HEK293T (cell line): ENCODE results near the gene CCDC92.

ENCODE experiments used
- CTCF ChIA-PET: fragments of 350-600 bp; formaldehyde crosslinking; extraction: SDS; loops from one replicate; lab custom pipeline; 2021; ENCODE audit warnings: antibody characterized with exemption, inconsistent platforms; lab: Yijun Ruan, JAX
- POLR2A ChIA-PET: fragments of 350-600 bp; formaldehyde crosslinking; extraction: SDS; loops from one replicate; lab custom pipeline; 2020; ENCODE audit warnings: antibody characterized with exemption, inconsistent platforms; lab: Yijun Ruan, JAX
- DNase-seq: peaks from one replicate; pipeline ENCODE4 v3.0.0; 2012; ENCODE audit warnings: mixed read lengths; ENCODE audit errors: extremely low spot score
- ARNT ChIP-seq: fragments of 450-650 bp; IDR thresholded peaks from 2 replicates; pipeline ENCODE4 v1.6.1; 2017; ENCODE audit warnings: mild to moderate bottlenecking
- BHLHE40 ChIP-seq: fragments of 450-650 bp; IDR thresholded peaks from 2 replicates; pipeline ENCODE4 v1.6.1; 2016; ENCODE audit warnings: mild to moderate bottlenecking, moderate library complexity, borderline replicate concordance
- CTBP1 ChIP-seq: fragments of 450-650 bp; IDR thresholded peaks from 2 replicates; pipeline ENCODE4 v1.6.1; 2016; ENCODE audit warnings: borderline replicate concordance
- ELF4 ChIP-seq: fragments of 450-650 bp; IDR thresholded peaks from 2 replicates; pipeline ENCODE4 v1.6.1; 2017; ENCODE audit warnings: antibody characterized with exemption
- FOXA1 ChIP-seq: fragments of 450-650 bp; IDR thresholded peaks from 2 replicates; pipeline ENCODE4 v1.6.1; 2016; ENCODE audit warnings: mild to moderate bottlenecking
- FOXK2 ChIP-seq: fragments of 450-650 bp; IDR thresholded peaks from 2 replicates; pipeline ENCODE4 v1.6.1; 2016; ENCODE audit warnings: mild to moderate bottlenecking
- FOXM1 ChIP-seq: fragments of 450-650 bp; IDR thresholded peaks from 2 replicates; pipeline ENCODE4 v1.6.1; 2017; ENCODE audit warnings: mild to moderate bottlenecking, borderline replicate concordance
- HDGF ChIP-seq: fragments of 450-650 bp; IDR thresholded peaks from 2 replicates; pipeline ENCODE4 v1.6.1; 2017; ENCODE audit warnings: antibody characterized with exemption, borderline replicate concordance
- L3MBTL2 ChIP-seq: fragments of 450-650 bp; conservative IDR thresholded peaks from 2 replicates; pipeline ENCODE4 v1.6.1; 2016; ENCODE audit warnings: mild to moderate bottlenecking
- LEF1 ChIP-seq: fragments of 450-650 bp; IDR thresholded peaks from 2 replicates; pipeline ENCODE4 v1.6.1; 2017; ENCODE audit warnings: mild to moderate bottlenecking, borderline replicate concordance
- NFRKB ChIP-seq: fragments of 450-650 bp; IDR thresholded peaks from 2 replicates; pipeline ENCODE4 v1.6.1; 2016; ENCODE audit warnings: mild to moderate bottlenecking, moderate library complexity
- SP1 ChIP-seq: fragments of 450-650 bp; IDR thresholded peaks from 2 replicates; pipeline ENCODE4 v1.6.1; 2017
- SUZ12 ChIP-seq: fragments of 450-650 bp; IDR thresholded peaks from 2 replicates; pipeline ENCODE4 v1.6.1; 2016; ENCODE audit warnings: mild to moderate bottlenecking
- TARDBP ChIP-seq: fragments of 450-650 bp; IDR thresholded peaks from 2 replicates; pipeline ENCODE4 v1.6.1; 2016
- ZNF384 ChIP-seq: fragments of 450-650 bp; IDR thresholded peaks from 2 replicates; pipeline ENCODE4 v1.6.1; 2016
- TF ChIP-seq, protein P1 (sequence below): fragments of 450-650 bp; IDR thresholded peaks from 2 replicates; pipeline ENCODE4 v1.6.1; 2016

CCDC92 gene

DNA sequence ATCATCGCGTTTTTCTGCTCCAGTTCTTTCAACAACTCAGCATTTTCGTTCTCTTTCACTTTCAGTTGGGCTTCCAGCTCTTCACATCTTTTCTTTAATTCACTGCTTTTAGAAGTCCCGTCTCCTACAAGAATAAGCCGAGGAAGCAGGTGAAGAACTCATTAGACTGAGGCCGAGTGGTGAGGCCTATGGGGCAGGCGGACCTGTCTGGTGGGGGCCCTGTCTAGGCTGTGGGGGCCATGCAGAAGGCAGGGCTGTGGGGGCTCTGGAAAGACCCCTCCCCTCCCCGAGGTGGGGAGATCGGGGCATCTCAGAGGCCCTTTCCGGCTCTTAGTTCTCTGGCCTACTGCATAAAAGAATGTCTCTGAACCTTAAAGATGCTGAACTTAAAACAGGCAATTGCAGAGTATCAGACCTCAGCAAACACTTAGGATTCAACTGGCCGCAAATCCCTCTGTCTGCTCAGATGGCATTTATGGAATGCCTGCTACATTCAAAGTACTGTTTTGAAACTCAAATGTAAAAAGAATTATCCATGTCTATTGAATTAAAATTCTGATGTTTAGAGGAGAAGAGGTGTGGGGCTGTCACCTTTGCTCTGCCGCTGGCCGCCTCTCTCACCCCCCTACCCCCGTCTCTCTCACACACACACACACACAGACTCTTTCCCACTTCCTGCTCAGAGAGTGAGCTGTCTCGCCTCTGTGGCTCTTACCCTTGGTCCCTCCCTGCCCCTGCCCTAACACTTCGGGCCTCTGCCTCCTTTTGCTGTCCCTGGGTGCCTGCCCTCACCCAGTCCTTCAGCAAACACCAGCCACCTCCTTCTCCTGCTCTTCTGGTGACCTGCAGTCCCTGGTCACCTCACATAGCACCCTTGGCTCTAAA lies 34.7 kb downstream of the CCDC92 start:
- TF ChIP-seq CTBP1 = no peak
- no peak for TF ChIP-seq FOXA1
- TF ChIP-seq, protein P1, sequence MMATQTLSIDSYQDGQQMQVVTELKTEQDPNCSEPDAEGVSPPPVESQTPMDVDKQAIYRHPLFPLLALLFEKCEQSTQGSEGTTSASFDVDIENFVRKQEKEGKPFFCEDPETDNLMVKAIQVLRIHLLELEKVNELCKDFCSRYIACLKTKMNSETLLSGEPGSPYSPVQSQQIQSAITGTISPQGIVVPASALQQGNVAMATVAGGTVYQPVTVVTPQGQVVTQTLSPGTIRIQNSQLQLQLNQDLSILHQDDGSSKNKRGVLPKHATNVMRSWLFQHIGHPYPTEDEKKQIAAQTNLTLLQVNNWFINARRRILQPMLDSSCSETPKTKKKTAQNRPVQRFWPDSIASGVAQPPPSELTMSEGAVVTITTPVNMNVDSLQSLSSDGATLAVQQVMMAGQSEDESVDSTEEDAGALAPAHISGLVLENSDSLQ = no peak
- ChIA-PET POLR2A (interaction anchor here (0.9 kb wide), 1 partner anchor 11 kb away, joined by 3 read pairs; no protein-coding TSS in a partner anchor), CTCF (no interaction called here)
- DNase-seq = no peak

DNA sequence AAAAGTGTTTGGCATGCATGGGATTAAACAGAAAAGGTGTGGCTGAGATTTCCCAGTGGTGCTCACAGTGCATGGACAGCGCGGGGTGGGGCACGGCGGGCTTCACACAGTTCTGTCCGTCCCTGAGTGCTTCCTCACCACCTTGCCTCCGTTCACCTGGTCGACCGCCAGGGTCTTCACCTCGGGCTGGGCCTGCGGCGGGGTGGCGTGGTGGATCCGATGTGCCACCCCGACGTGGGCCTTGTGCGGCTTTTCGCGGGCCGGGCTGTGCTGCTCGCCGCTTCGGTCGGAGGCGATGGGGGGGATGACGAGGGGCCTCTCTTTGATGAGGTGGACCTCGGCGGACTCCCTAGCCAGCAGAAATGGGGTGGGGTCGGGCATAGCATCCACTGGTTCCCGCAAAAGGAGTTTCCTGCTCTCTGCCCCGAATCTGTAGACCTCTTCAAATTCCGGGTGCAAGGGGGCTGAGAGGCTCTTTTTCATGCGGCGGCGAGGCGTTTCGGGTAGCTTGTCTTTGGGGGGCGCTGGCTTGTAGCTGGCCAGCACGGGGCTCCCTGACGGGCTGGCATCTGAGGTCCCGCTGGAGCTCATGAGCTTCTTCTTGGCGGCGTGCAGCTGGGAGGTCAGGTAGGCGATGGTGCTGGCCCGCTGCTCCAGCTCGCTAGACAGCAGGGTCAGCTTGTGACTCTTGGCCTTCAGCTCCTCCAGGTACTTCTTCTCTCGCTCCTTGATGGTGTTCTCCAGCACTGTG lies 35.5 kb downstream of the CCDC92 start:
- ChIA-PET CTCF (no interaction called here), POLR2A (interaction anchor here (0.9 kb wide), 1 partner anchor 10 kb away, joined by 3 read pairs; no protein-coding TSS in a partner anchor)
- DNase-seq = no peak
- no peak for TF ChIP-seq SUZ12
- no peak for TF ChIP-seq FOXM1
- no peak for TF ChIP-seq CTBP1
- TF ChIP-seq SP1 = no peak
- TF ChIP-seq, protein P1 = no peak
- TF ChIP-seq HDGF = no peak
- no peak for TF ChIP-seq FOXA1
- TF ChIP-seq BHLHE40 = no peak
- no peak for TF ChIP-seq ELF4
- TF ChIP-seq NFRKB = no peak
- TF ChIP-seq ZNF384 = no peak

DNA sequence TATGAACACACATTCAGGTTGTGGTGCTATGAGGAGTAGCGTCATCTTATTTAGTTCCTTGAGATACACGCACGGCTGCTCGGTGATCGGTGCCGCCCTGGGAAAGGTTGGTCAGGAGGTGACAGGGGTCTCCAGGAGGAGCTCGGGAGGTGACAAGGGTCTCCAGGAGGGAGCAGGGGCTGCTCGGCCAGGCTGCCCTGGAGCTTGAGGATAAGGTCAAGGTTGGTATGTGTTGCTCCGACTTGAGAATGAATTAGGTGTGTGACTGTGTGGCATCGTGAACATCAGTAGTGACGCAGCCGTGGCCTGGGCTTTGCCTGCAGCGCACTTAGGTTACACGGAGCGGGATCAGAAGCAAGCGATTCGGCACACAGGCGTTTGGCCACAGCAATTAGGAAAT lies 36.2 kb downstream of the CCDC92 start:
- CTCF ChIA-PET = no interaction called here
- POLR2A ChIA-PET = no interaction called here

DNA sequence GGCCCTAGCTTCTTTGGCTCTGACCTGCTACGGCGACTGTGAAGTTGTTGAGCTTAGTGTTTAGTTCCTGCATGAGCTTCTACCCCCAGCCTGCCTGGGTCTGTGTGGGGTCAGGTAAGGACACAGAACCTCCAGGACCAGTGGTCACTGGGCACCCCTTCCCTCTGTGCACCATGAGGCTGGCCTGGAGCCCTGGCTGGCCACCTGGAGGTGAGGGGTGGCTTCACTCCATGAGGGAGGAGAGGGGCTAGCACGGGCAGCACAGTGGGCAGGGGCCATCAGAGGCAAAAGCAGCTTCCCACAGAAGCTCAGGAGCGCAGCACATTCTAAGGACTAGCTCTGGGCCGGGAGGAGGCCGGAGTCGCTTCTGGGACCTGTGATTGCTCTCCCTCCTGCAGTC lies 36.7 kb downstream of the CCDC92 start:
- no peak for TF ChIP-seq LEF1
- no peak for TF ChIP-seq FOXA1
- no peak for TF ChIP-seq CTBP1
- TF ChIP-seq NFRKB = no peak
- TF ChIP-seq SUZ12 = no peak
- no peak for TF ChIP-seq ZNF384
- no peak for TF ChIP-seq SP1
- TF ChIP-seq ARNT = no peak
- no peak for TF ChIP-seq FOXM1
- no peak for TF ChIP-seq TARDBP
- TF ChIP-seq BHLHE40 = no peak
- TF ChIP-seq, protein P1 = no peak
- TF ChIP-seq ELF4 = no peak
- TF ChIP-seq FOXK2 = no peak
- no peak for TF ChIP-seq L3MBTL2
- no peak for TF ChIP-seq HDGF
- no peak for DNase-seq
- ChIA-PET POLR2A (no interaction called here), CTCF (no interaction called here)

More for the DNA sequence above, 36.2 kb downstream of the CCDC92 start:
- DNase-seq = no peak
- TF ChIP-seq SP1 (no peak), CTBP1 (no peak), TARDBP (no peak), FOXM1 (no peak), L3MBTL2 (no peak), LEF1 (no peak), BHLHE40 (no peak), FOXK2 (no peak), SUZ12 (no peak), FOXA1 (no peak), ARNT (no peak), NFRKB (no peak), ELF4 (no peak), ZNF384 (no peak), HDGF (no peak)
- TF ChIP-seq, protein P1 = no peak

DNA sequence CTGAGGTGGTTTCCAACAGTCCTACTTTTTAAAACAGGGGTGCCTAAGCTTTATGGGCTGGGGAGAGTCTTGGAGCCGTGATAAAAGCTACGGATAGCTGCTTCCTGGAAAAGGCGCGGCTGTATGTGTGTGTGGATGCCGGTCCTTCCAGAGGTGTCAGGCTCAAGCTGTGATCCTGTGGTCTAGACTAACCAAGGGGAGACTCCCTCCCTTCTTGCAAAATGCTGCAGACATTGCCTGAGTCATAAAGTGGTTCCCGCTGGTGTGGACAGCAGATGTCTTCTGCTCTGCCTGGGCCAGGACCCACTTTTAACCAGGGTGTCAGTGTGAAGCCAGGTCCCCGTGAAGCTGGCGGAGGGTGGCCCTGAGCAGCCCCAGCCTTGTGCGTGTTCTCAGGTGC lies 37.8 kb downstream of the CCDC92 start:
- no peak for DNase-seq
- no peak for TF ChIP-seq BHLHE40
- TF ChIP-seq L3MBTL2 = no peak
- no peak for TF ChIP-seq ARNT
- no peak for TF ChIP-seq SUZ12
- no peak for TF ChIP-seq TARDBP
- TF ChIP-seq NFRKB = no peak
- TF ChIP-seq, protein P1 = no peak
- TF ChIP-seq FOXA1 = no peak
- TF ChIP-seq ELF4 = no peak
- ChIA-PET POLR2A (no interaction called here), CTCF (no interaction called here)
